ENCODE results near the gene NPTXR.

- TF ChIP-seq CTCF (IDR thresholded peaks at IDR 0.05) (no peak), POLR2A (IDR thresholded peaks at IDR 0.05) (no peak)
These were observed 1.3 kb upstream of the NPTXR start for GRCh38 chr22:38845004-38845740.

All from thyroid gland (tissue), 4 donors.